Activated T-cell treated with anti-CD3 and anti-CD28 coated beads, Interleukin-2, amount 50 U/mL, for 72 hours (primary cell): ENCODE data around the gene CLPTM1. TPM values are rescaled to one million over a fixed set of nuclear protein-coding genes. Genes with fewer than 3 reads are reported as not detected.
"Not testable (repeated sequence)": the region's sequence is repeated elsewhere in the genome, so short reads cannot be mapped to it uniquely, and the experiment has no call there.

ENCODE experiments used
- ATAC-seq, 2 donors: fragments of 150-1000 bp; cut with Tn5 transposase; replicated peaks in 1 of 2; 2 replicates each; pipeline ENCODE4 v1.10.0; 2021; ENCODE audit warnings: moderate library complexity in 2 of 2, mild to moderate bottlenecking in 1 of 2
- DNase-seq, 2 donors: peaks; one replicate each; pipeline ENCODE4 v3.0.0; 2021 to 2022; ENCODE audit warnings: mixed read lengths in 1 of 2
- H3K27ac Mint-ChIP-seq: one replicate; pipeline ENCODE4 v1.8.0; 2022; ENCODE audit warnings: mild to moderate bottlenecking, moderate library complexity, mixed read lengths
- H3K27me3 Mint-ChIP-seq: one replicate; pipeline ENCODE4 v1.8.0; 2022; ENCODE audit warnings: low read depth, mixed read lengths
- H3K36me3 Mint-ChIP-seq, 2 donors: one replicate each; pipeline ENCODE4 v1.8.0; 2022; ENCODE audit warnings: mixed read lengths in 2 of 2, mild to moderate bottlenecking in 1 of 2; ENCODE audit not compliant: insufficient read depth in 2 of 2
- H3K4me1 Mint-ChIP-seq: one replicate; pipeline ENCODE4 v1.8.0; 2022; ENCODE audit warnings: low read depth, mixed read lengths
- H3K4me3 Mint-ChIP-seq, 2 donors: one replicate each; pipeline ENCODE4 v1.8.0; 2022; ENCODE audit warnings: mild to moderate bottlenecking in 2 of 2, mixed read lengths in 2 of 2, moderate library complexity in 2 of 2
- H3K9me3 Mint-ChIP-seq, 2 donors: one replicate each; pipeline ENCODE4 v1.8.0; 2022; ENCODE audit warnings: mixed read lengths in 2 of 2
- total RNA-seq, 2 donors: library from RNA; stranded (reverse); gene quantifications; one replicate each; pipeline ENCODE4 v1.2.3, GENCODE V29; 2022

Gene CLPTM1
- 10 to 100 TPM; 44.7 to 50.0 TPM for total RNA-seq

DNA sequence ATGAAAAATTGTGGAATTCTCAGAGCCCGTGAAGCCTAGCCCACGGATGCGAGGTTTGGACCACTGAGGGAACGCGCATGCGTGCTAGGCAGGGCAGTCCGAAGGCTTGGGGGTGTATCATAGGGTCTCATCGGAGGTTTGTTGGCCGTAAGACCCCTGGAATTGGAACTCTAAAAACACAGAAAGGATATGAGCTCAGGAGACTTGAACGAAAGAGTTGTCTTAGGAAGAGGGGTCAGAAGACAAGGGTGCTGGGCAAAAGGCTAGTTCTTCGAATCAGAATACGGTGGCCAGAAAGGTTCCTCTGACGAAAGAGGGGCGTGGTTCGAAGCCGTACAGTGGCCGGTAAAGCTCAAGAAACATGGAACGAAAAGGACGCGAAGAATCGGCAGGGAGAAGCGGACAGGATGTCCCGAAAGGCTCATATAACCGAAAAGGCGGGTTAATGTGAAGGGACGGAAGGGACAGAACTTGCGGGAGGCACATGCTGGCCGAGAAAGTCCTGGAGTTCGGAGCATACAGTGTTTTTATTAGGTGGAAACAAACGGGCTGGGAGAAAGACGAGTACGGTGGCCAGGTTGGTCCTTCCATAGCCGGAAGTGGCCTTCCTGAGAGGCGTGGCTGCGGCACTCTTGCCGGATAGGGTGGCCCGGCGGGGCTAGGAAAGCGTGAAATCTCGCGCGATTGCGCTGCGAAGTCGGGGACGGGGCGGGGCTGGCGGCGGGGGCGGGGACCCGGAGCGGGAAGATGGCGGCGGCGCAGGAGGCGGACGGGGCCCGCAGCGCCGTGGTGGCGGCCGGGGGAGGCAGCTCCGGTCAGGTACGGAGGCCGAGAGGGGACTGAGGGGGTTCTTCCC, at the start of gene CLPTM1:
TSS of gene CLPTM1 (plus strand) at position 732 of the 856 bp plus-strand sequence. CDS start at position 748, 16 bp downstream.
- Mint-ChIP-seq H3K4me1 (peaks cover 52% of the 10 kb centered on the region), H3K36me3 (no peaks in the 10 kb centered on the region), H3K9me3 (no peaks in the 10 kb centered on the region)

DNA sequence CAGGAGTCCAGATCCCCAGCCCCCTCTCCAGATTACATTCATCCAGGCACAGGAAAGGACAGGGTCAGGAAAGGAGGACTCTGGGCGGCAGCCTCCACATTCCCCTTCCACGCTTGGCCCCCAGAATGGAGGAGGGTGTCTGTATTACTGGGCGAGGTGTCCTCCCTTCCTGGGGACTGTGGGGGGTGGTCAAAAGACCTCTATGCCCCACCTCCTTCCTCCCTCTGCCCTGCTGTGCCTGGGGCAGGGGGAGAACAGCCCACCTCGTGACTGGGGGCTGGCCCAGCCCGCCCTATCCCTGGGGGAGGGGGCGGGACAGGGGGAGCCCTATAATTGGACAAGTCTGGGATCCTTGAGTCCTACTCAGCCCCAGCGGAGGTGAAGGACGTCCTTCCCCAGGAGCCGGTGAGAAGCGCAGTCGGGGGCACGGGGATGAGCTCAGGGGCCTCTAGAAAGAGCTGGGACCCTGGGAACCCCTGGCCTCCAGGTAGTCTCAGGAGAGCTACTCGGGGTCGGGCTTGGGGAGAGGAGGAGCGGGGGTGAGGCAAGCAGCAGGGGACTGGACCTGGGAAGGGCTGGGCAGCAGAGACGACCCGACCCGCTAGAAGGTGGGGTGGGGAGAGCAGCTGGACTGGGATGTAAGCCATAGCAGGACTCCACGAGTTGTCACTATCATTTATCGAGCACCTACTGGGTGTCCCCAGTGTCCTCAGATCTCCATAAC, 49.6 kb upstream of the CLPTM1 start, which contains the start of gene APOE:
TSS of gene APOE (plus strand) at position 360 of the 724 bp plus-strand sequence. CDS start 829 bp downstream, outside the sequence.
- H3K4me3 Mint-ChIP-seq = peak within 1 kb of the TSS; percentile 29 to 53
- H3K27me3 Mint-ChIP-seq = peaks cover 17% of the 10 kb centered on the region
- peaks cover 3 to 9% of the 10 kb centered on the region in 2 donors for H3K36me3 Mint-ChIP-seq
- H3K4me1 Mint-ChIP-seq = peaks cover 13% of the 10 kb centered on the region
- H3K27ac Mint-ChIP-seq = no peak within 1 kb of the TSS
- no peaks in the 10 kb centered on the region for H3K9me3 Mint-ChIP-seq
- no peak for ATAC-seq
- DNase-seq = no peak

More for the DNA sequence above, at the start of gene CLPTM1:
- Mint-ChIP-seq H3K27ac (peak within 1 kb of the TSS; percentile 92), H3K4me3 (peak within 1 kb of the TSS; percentile 88 to 96), H3K27me3 (no peaks in the 10 kb centered on the region)
- ATAC-seq (peak; percentile 97), DNase-seq (peak; percentile 95 to 98)

GRCh38 chr19:44907613-44908012, 47.6 kb upstream of the CLPTM1 start:
- Mint-ChIP-seq H3K9me3 (no peaks in the 10 kb centered on the region), H3K27ac (no peak overlapping the region), H3K27me3 (peaks cover 22% of the 10 kb centered on the region), H3K36me3 (peaks cover 2% of the 10 kb centered on the region in 2 donors), H3K4me1 (peaks cover 13% of the 10 kb centered on the region), H3K4me3 (no peak overlapping the region)
- DNase-seq (no peak), ATAC-seq (no peak)

GRCh38 chr19:44908074-44908835, 46.9 kb upstream of the CLPTM1 start:
- H3K27me3 Mint-ChIP-seq = peaks cover 29% of the 10 kb centered on the region
- H3K4me1 Mint-ChIP-seq = peaks cover 17% of the 10 kb centered on the region
- DNase-seq = no peak
- ATAC-seq = no peak
- no peaks in the 10 kb centered on the region for H3K9me3 Mint-ChIP-seq
- H3K4me3 Mint-ChIP-seq = no peak overlapping the region
- no peak overlapping the region for H3K27ac Mint-ChIP-seq
- no peaks in the 10 kb centered on the region for H3K36me3 Mint-ChIP-seq

DNA sequence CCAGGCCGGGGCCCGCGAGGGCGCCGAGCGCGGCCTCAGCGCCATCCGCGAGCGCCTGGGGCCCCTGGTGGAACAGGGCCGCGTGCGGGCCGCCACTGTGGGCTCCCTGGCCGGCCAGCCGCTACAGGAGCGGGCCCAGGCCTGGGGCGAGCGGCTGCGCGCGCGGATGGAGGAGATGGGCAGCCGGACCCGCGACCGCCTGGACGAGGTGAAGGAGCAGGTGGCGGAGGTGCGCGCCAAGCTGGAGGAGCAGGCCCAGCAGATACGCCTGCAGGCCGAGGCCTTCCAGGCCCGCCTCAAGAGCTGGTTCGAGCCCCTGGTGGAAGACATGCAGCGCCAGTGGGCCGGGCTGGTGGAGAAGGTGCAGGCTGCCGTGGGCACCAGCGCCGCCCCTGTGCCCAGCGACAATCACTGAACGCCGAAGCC, 46.3 kb upstream of the CLPTM1 start:
- DNase-seq (no peak), ATAC-seq (no peak)
- no peak overlapping the region for H3K4me3 Mint-ChIP-seq
- H3K27ac Mint-ChIP-seq = no peak overlapping the region
- no peaks in the 10 kb centered on the region for H3K36me3 Mint-ChIP-seq
- H3K9me3 Mint-ChIP-seq = no peaks in the 10 kb centered on the region
- H3K27me3 Mint-ChIP-seq = peaks cover 35% of the 10 kb centered on the region
- H3K4me1 Mint-ChIP-seq = peaks cover 20% of the 10 kb centered on the region

GRCh38 chr19:44909775-44910174, 45.4 kb upstream of the CLPTM1 start:
- ATAC-seq (no peak), DNase-seq (no peak)
- Mint-ChIP-seq H3K4me3 (no peak overlapping the region), H3K27me3 (peaks cover 44% of the 10 kb centered on the region), H3K4me1 (peaks cover 29% of the 10 kb centered on the region), H3K27ac (peak overlapping the region; percentile 69), H3K36me3 (peaks cover 0 to under 1% of the 10 kb centered on the region in 2 donors), H3K9me3 (no peaks in the 10 kb centered on the region)

DNA sequence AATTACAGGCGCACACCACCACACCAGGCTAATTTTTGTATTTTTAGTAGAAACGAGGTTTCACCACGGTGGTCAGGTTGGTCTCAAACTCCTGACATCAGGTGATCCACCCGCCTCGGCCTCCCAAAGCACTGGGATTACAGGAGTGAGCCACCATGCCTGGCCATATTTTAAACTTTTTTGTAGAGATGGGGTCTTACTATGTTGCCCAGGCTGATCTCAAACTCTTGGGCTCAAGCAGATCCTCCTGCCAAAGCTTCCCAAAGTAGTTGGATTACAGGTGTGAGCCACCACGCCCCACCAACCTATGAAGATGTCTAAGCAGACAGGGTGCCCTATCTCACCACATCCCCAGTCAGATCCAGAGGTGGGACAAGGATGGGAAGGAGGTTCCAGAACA, 43.3 kb upstream of the CLPTM1 start:
- not testable (repeated sequence) for H3K36me3 Mint-ChIP-seq, H3K27ac Mint-ChIP-seq, H3K4me3 Mint-ChIP-seq, DNase-seq, H3K9me3 Mint-ChIP-seq, ATAC-seq
- Mint-ChIP-seq H3K4me1 (peaks cover 20% of the 10 kb centered on the region), H3K27me3 (peaks cover 34% of the 10 kb centered on the region)

GRCh38 chr19:44912854-44913253, 42.3 kb upstream of the CLPTM1 start:
- H3K9me3 Mint-ChIP-seq = no peaks in the 10 kb centered on the region
- no peak overlapping the region for H3K27ac Mint-ChIP-seq
- DNase-seq (no peak), ATAC-seq (no peak)
- peak overlapping the region in 1 of 2 donors; percentile 47 for H3K4me3 Mint-ChIP-seq
- peaks cover 0 to 2% of the 10 kb centered on the region in 2 donors for H3K36me3 Mint-ChIP-seq
- H3K27me3 Mint-ChIP-seq = peaks cover 31% of the 10 kb centered on the region
- H3K4me1 Mint-ChIP-seq = peaks cover 19% of the 10 kb centered on the region

GRCh38 chr19:44913512-44914432, 41.4 kb upstream of the CLPTM1 start:
- not testable (repeated sequence) for DNase-seq, H3K27ac Mint-ChIP-seq, H3K36me3 Mint-ChIP-seq, ATAC-seq, H3K9me3 Mint-ChIP-seq
- Mint-ChIP-seq H3K4me3 (peak overlapping the region; percentile 98 to 99), H3K27me3 (peaks cover 31% of the 10 kb centered on the region), H3K4me1 (peaks cover 19% of the 10 kb centered on the region)

DNA sequence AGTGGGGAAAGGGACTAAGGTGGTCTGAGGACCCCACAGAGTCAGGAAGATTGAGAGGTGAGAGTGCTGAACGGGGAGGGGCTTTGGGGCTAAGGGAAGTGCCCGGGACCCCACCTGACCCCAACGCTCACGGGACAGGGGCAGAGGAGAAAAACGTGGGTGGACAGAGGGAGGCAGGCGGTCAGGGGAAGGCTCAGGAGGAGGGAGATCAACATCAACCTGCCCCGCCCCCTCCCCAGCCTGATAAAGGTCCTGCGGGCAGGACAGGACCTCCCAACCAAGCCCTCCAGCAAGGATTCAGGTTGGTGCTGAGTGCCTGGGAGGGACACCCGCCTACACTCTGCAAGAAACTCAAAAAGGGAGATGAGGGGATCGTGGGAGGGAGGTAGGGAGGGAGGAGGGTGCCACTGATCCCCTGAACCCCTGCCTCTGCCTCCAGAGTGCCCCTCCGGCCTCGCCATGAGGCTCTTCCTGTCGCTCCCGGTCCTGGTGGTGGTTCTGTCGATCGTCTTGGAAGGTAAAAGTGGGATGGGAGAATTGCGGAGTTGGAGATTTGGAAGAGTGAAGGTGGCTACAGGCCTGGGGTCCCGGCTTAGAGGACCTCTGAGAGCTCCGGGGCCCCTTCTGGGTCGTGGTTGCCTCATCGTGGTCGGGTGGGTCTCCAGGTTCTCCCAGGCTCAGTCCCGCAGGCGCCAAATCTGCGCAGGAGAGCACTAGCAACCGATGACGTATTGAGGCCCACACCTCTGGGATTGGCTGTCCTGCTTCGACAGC, 40.6 kb upstream of the CLPTM1 start, which contains the start of gene APOC1:
TSS of gene APOC1 (plus strand) at position 176 of the 774 bp plus-strand sequence. CDS start at position 460, 284 bp downstream.
- ATAC-seq = peak; percentile 98 to 99
- peak; percentile 80 to 82 for DNase-seq
- not testable (repeated sequence) for H3K9me3 Mint-ChIP-seq

GRCh38 chr19:44924243-44924725, 30.9 kb upstream of the CLPTM1 start:
- ATAC-seq = no peak
- Mint-ChIP-seq H3K27me3 (peaks cover 24% of the 10 kb centered on the region), H3K9me3 (no peaks in the 10 kb centered on the region), H3K36me3 (no peaks in the 10 kb centered on the region), H3K4me3 (no peak overlapping the region), H3K4me1 (peaks cover 13% of the 10 kb centered on the region), H3K27ac (no peak overlapping the region)
- DNase-seq = no peak

More for the DNA sequence above, 40.6 kb upstream of the CLPTM1 start, which contains the start of gene APOC1:
- not testable (repeated sequence) for H3K36me3 Mint-ChIP-seq
- H3K27ac Mint-ChIP-seq = peak within 1 kb of the TSS; percentile 93
- H3K27me3 Mint-ChIP-seq = peaks cover 31% of the 10 kb centered on the region
- H3K4me1 Mint-ChIP-seq = peaks cover 19% of the 10 kb centered on the region
- peak within 1 kb of the TSS; percentile 98 to 99 for H3K4me3 Mint-ChIP-seq
